Vagina (tissue), 2 donors: ENCODE measurements around the gene SAFB.

ENCODE experiments used
- CTCF ChIP-seq, 3 experiments: fragments of 450-650 bp in 2 of 3; fragments of 200-600 bp in 1 of 3; sonication (generic) in 1 of 3; IDR thresholded peaks; one replicate each; pipeline ENCODE4 v1.5.1; 2017 to 2019; ENCODE audit warnings: antibody characterized with exemption in 3 of 3, mild to moderate bottlenecking in 2 of 3, moderate library complexity in 2 of 3
- POLR2A ChIP-seq, 2 donors: fragments of 450-650 bp; IDR thresholded peaks; one replicate each; pipeline ENCODE4 v1.6.1; 2017; ENCODE audit warnings: antibody characterized with exemption in 2 of 2, mild to moderate bottlenecking in 2 of 2, moderate library complexity in 2 of 2
- POLR2AphosphoS5 ChIP-seq, 2 donors: sonication (generic); formaldehyde crosslinking; IDR thresholded peaks; one replicate each; pipeline ENCODE4 v1.9.0; 2017; ENCODE audit warnings: antibody characterized with exemption in 2 of 2, mild to moderate bottlenecking in 2 of 2, low read depth in 1 of 2; ENCODE audit not compliant: insufficient read depth in 1 of 2

DNA sequence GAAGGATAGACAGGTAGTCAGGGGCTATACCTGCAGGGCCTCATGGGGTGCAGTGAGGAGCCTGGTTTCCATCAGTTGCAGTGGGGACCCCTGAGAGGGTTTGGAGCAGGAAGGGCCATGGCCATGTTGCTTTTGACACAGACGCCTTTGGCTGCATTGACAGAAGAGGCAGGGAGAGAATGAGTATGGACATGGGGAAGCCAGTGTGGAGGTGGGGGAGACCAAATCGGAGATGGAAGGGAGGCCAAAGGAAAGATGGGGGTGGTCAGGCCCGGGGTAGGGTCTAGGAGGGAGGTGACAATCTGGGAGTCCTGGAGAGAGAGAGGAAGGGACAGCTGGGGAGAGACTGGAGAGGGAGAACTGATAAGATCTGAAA, 59.2 kb downstream of the SAFB start:
- TF ChIP-seq CTCF (IDR thresholded peaks at IDR 0.05) (no peak), POLR2A (IDR thresholded peaks at IDR 0.05) (no peak), POLR2AphosphoS5 (IDR thresholded peaks at IDR 0.05; ENCODE audit: insufficient read depth in 1 of 2, low read depth in 1 of 2) (no peak)
